HL-60 (cell line): Measurements from ENCODE around the gene ATP10B.
A peak's percentile ranks its signal among the peaks of the same experiment; 100 is the strongest.
"Not testable (repeated sequence)": the region's sequence is repeated elsewhere in the genome, so short reads cannot be mapped to it uniquely, and the experiment has no call there.

Experiments
- DNase-seq, 2 experiments: peaks; one replicate each; pipeline ENCODE4 v3.0.0-alpha.2; 2010 to 2020; ENCODE audit warnings: low read depth in 1 of 2, low spot score in 1 of 2
- H3K27ac ChIP-seq: fragments of 250-450 bp; sonication (Bioruptor Pico); replicated peaks from 2 replicates; pipeline ENCODE4 v1.5.1; 2020; ENCODE audit warnings: mild to moderate bottlenecking, moderate library complexity
- H3K27me3 ChIP-seq: fragments of 250-450 bp; sonication (Bioruptor Pico); 2 replicates; pipeline ENCODE4 v1.5.1; 2021; ENCODE audit warnings: mild to moderate bottlenecking, moderate library complexity; ENCODE audit not compliant: insufficient read depth, poor library complexity, severe bottlenecking
- H3K4me3 ChIP-seq: replicated peaks from 2 replicates; pipeline ENCODE4 v1.5.1; 2011; ENCODE audit warnings: mild to moderate bottlenecking, control low read depth, low read length; ENCODE audit not compliant: insufficient read depth
- CTCF ChIP-seq: IDR thresholded peaks from one replicate; pipeline ENCODE4 v1.5.1; 2011; ENCODE audit warnings: low read length, control low read depth, inconsistent platforms; ENCODE audit not compliant: insufficient read depth
- GABPA ChIP-seq: IDR thresholded peaks from 2 replicates; pipeline ENCODE4 v1.6.1; 2012; ENCODE audit warnings: low read depth
- POLR2AphosphoS5 ChIP-seq: IDR thresholded peaks from 2 replicates; pipeline ENCODE4 v1.6.1; 2012; ENCODE audit warnings: low read depth
- REST ChIP-seq: IDR thresholded peaks from 2 replicates; pipeline ENCODE4 v1.6.1; 2012; ENCODE audit warnings: low read depth; ENCODE audit not compliant: insufficient replicate concordance
- SPI1 ChIP-seq: IDR thresholded peaks from 2 replicates; pipeline ENCODE4 v1.6.1; 2012; ENCODE audit warnings: low read depth, mild to moderate bottlenecking, borderline replicate concordance

Gene ATP10B

DNA sequence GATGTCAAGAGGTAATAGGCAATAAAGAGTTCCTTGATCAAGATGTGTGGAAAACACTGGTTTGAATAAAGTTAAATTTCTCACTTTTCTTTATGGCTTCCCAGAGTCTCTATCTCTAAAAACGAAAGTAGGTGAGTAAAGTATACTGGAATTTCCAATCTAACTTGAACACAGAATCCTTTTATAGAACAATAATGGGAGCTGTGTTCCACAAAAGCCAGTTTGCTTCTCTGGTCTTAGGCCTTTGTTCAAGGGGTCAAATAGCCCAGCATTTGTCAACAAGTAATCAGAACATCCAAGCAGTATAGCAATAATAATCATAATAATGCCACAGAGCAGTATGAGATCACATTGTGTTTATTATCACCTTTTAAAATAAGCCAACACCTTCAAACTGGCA lies 20.2 kb downstream of the ATP10B start:
- TF ChIP-seq GABPA = no peak
- no peak for TF ChIP-seq POLR2AphosphoS5
- no peak for TF ChIP-seq REST
- no peak for TF ChIP-seq SPI1
- no peak for TF ChIP-seq CTCF
- DNase-seq = no peak
- Histone ChIP-seq H3K27me3 (no peaks in the 10 kb centered on the region), H3K4me3 (no peak overlapping the region), H3K27ac (no peak overlapping the region)

DNA sequence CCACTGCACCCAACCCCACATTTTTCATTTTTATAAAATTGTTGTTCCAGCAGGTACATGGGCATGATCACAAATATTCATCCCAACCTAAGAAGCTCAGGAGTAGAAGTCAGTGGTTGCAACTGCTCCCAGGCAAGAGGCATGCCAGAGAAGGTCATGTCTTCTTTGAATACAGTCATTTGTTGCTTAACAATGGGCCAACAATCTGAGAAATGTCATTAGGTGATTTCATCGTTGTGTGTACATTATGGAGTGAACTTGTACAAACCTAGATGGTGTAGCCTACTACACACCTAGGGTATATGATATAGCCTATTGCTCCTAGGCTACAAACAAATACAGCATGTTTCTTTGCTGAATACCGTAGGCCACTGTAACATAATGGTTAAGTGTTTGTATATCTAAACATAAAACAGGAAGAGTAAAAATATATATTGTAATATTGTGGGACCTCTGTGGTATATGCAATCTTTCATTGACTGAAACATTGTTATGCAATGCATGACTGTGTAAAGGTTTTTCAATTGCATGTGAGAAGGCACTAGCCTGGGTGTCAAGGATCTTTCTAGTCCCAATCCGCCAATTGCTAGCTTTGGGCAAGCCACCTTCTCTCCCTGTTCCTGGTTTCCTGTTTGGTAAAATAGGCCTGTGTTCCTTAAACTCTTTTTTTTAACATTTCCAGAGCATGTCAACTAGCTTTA lies 27.6 kb downstream of the ATP10B start:
- peak; percentile 45 to 46 for DNase-seq
- peak overlapping the region; percentile 49 for H3K27ac ChIP-seq
- TF ChIP-seq POLR2AphosphoS5 = no peak
- peak; percentile 27; the same call in 1 of the 2 replicates for TF ChIP-seq SPI1
- H3K27me3 ChIP-seq = no peaks in the 10 kb centered on the region
- no peak overlapping the region for H3K4me3 ChIP-seq

GRCh38 chr5:160812996-160813395 lies 39.0 kb downstream of the ATP10B start:
- H3K27me3 ChIP-seq, DNase-seq, H3K27ac ChIP-seq, H3K4me3 ChIP-seq: not testable (repeated sequence)

GRCh38 chr5:160805376-160805775 lies 46.6 kb downstream of the ATP10B start:
- DNase-seq = no peak
- Histone ChIP-seq H3K27ac (no peak overlapping the region), H3K27me3 (no peaks in the 10 kb centered on the region), H3K4me3 (no peak overlapping the region)
- no peak for TF ChIP-seq CTCF
- no peak for TF ChIP-seq GABPA
- TF ChIP-seq SPI1 = no peak
- no peak for TF ChIP-seq REST
- no peak for TF ChIP-seq POLR2AphosphoS5

DNA sequence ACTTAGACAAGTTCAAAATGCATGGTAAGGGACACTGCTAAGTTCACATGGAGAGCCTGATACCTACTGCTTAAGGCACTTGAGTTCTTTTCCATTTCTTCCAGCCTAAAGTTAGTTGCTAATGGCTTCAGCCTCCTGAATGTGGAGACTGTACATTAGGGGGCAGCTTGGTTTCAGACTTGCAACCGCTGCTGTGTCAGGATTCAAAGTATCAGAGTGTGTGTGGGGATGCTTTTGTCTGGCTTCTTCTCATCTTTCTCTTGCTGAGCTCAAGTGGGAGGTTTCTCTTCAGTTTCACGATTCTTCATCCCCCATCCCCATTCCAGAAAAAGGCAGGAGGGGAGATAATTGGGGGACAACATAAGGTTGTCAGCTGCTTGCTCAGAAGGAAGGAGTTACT lies 49.4 kb downstream of the ATP10B start:
- no peak overlapping the region for H3K27ac ChIP-seq
- no peak for DNase-seq
- H3K27me3 ChIP-seq = no peaks in the 10 kb centered on the region
- TF ChIP-seq GABPA (no peak), REST (no peak), CTCF (no peak), POLR2AphosphoS5 (no peak), SPI1 (no peak)
- H3K4me3 ChIP-seq = no peak overlapping the region
